GM10248 (cell line): ENCODE results near the gene DRAXIN.

Experiments used
- CTCF ChIA-PET: fragments of 300-600 bp; sonication (Branson Sonifier 250); formaldehyde crosslinking; extraction: SDS; loops from one replicate; lab custom pipeline; 2021; ENCODE audit warnings: antibody characterized with exemption; lab: Yijun Ruan, JAX
- POLR2A ChIA-PET: fragments of 350-650 bp; sonication (Branson Sonifier 250); formaldehyde crosslinking; extraction: SDS; loops from one replicate; lab custom pipeline; 2020; ENCODE audit warnings: antibody characterized with exemption; lab: Yijun Ruan, JAX
- DNase-seq: peaks from one replicate; pipeline ENCODE4 v3.0.0; 2012; ENCODE audit errors: extremely low spot score
- CTCF ChIP-seq: IDR thresholded peaks from 2 replicates; pipeline ENCODE4 v1.5.1; 2012; ENCODE audit warnings: mild to moderate bottlenecking, low read depth; ENCODE audit errors: extremely low read depth, missing control alignments, control extremely low read depth

The DRAXIN gene

GRCh38 chr1:11685210-11685752 lies 6.2 kb upstream of the DRAXIN start:
- TF ChIP-seq CTCF, result no peak
- no peak for DNase-seq
- ChIA-PET CTCF (interaction anchor here (1.4 to 2.2 kb wide), 6 partner anchors 9 to 648 kb away, joined by 3 to 15 read pairs (median 5); partner anchors contain the start of gene FBXO6), POLR2A (no interaction called here)

GRCh38 chr1:11688506-11688905 lies 3.0 kb upstream of the DRAXIN start:
- no peak for TF ChIP-seq CTCF
- ChIA-PET POLR2A (no interaction called here), CTCF (no interaction called here)
- no peak for DNase-seq

GRCh38 chr1:11690397-11691301 lies 861 bp upstream of the DRAXIN start:
- no peak for TF ChIP-seq CTCF
- CTCF ChIA-PET, result interaction anchor here (0.9 to 1.5 kb wide), 6 partner anchors 9 to 652 kb away, joined by 3 to 6 read pairs (median 3); partner anchors contain the start of gene FBXO6
- no peak for DNase-seq
- POLR2A ChIA-PET, result interaction anchor here (0.6 kb wide), 1 partner anchor 27 kb away, joined by 4 read pairs; no protein-coding TSS in a partner anchor

GRCh38 chr1:11691928-11692711 lies 610 bp downstream of the DRAXIN start:
- ChIA-PET CTCF (interaction anchor here (1.3 kb wide), 1 partner anchor 10 kb away, joined by 3 read pairs; no protein-coding TSS in a partner anchor), POLR2A (no interaction called here)
- DNase-seq, result no peak
- TF ChIP-seq CTCF, result no peak

GRCh38 chr1:11693024-11693590 lies 1.6 kb downstream of the DRAXIN start:
- ChIA-PET POLR2A (no interaction called here), CTCF (interaction anchor here (1.2 to 1.3 kb wide), 2 partner anchors 11 to 18 kb away, joined by 3 read pairs; no protein-coding TSS in a partner anchor)
- no peak for DNase-seq
- no peak for TF ChIP-seq CTCF

GRCh38 chr1:11693917-11694316 lies 2.4 kb downstream of the DRAXIN start:
- POLR2A ChIA-PET, result interaction anchor here (0.6 kb wide), 1 partner anchor 658 kb away, joined by 5 read pairs; no protein-coding TSS in a partner anchor
- TF ChIP-seq CTCF, result no peak
- DNase-seq, result no peak
- CTCF ChIA-PET, result interaction anchor here (1.0 to 2.2 kb wide), 8 partner anchors 8 to 656 kb away, joined by 3 to 9 read pairs (median 4); no protein-coding TSS in a partner anchor
